GM19395 (cell line): Measurements from ENCODE around the gene SECISBP2.
"Not testable (repeated sequence)": the region's sequence is repeated elsewhere in the genome, so short reads cannot be mapped to it uniquely, and the experiment has no call there.

Experiments used
- ATAC-seq: cut with Tn5 transposase; IDR thresholded peaks from one replicate; pipeline ENCODE4 v1.9.1; 2021; ENCODE audit warnings: mild to moderate bottlenecking, moderate library complexity; ENCODE audit not compliant: unreplicated experiment

SECISBP2 gene

GRCh38 chr9:89318123-89319014 lies at the start of gene SECISBP2:
Gene SECISBP2, plus strand, starts transcription at chr9:89318500. Its CDS starts 77 bp downstream, at chr9:89318577.
- peak; percentile 87 for ATAC-seq

GRCh38 chr9:89273528-89274279 lies 44.6 kb upstream of the SECISBP2 start:
- no peak for ATAC-seq

- no peak for ATAC-seq
These were observed 43.5 kb upstream of the SECISBP2 start for GRCh38 chr9:89274838-89275237.

- ATAC-seq, result not testable (repeated sequence)
These were observed 42.3 kb upstream of the SECISBP2 start for GRCh38 chr9:89276040-89276439.

GRCh38 chr9:89277043-89277442 lies 41.3 kb upstream of the SECISBP2 start:
- ATAC-seq, result no peak

GRCh38 chr9:89277454-89277853 lies 40.8 kb upstream of the SECISBP2 start:
- ATAC-seq, result no peak

GRCh38 chr9:89278551-89278950 lies 39.7 kb upstream of the SECISBP2 start:
- no peak for ATAC-seq

- peak; percentile 66 for ATAC-seq
These were observed 39.1 kb upstream of the SECISBP2 start for GRCh38 chr9:89278997-89279739.

GRCh38 chr9:89281106-89281505 lies 37.2 kb upstream of the SECISBP2 start:
- ATAC-seq, result no peak

- ATAC-seq, result not testable (repeated sequence)
These were observed 35.9 kb upstream of the SECISBP2 start for GRCh38 chr9:89282248-89282968.

- no peak for ATAC-seq
These were observed 34.2 kb upstream of the SECISBP2 start for GRCh38 chr9:89284076-89284475.

- no peak for ATAC-seq
These were observed 26.6 kb upstream of the SECISBP2 start for GRCh38 chr9:89291741-89292140.

GRCh38 chr9:89293014-89293413 lies 25.3 kb upstream of the SECISBP2 start:
- ATAC-seq, result no peak

GRCh38 chr9:89295400-89295799 lies 22.9 kb upstream of the SECISBP2 start:
- no peak for ATAC-seq

- ATAC-seq, result not testable (repeated sequence)
These were observed 16.3 kb upstream of the SECISBP2 start for GRCh38 chr9:89301996-89302395.

- no peak for ATAC-seq
These were observed 14.1 kb upstream of the SECISBP2 start for GRCh38 chr9:89304020-89304833.

- ATAC-seq, result no peak
These were observed 13.5 kb upstream of the SECISBP2 start for GRCh38 chr9:89304834-89305188.

- ATAC-seq, result no peak
These were observed 12.4 kb upstream of the SECISBP2 start for GRCh38 chr9:89305868-89306267.

GRCh38 chr9:89309166-89309565 lies 9.1 kb upstream of the SECISBP2 start:
- ATAC-seq, result no peak
